HG03571 (cell line): ENCODE data around the gene MIOX.
"Not testable (repeated sequence)": the region's sequence is repeated elsewhere in the genome, so short reads cannot be mapped to it uniquely, and the experiment has no call there.

Experiments used
- ATAC-seq: cut with Tn5 transposase; IDR thresholded peaks from one replicate; pipeline ENCODE4 v1.9.1; 2021; ENCODE audit not compliant: unreplicated experiment

The MIOX gene

DNA sequence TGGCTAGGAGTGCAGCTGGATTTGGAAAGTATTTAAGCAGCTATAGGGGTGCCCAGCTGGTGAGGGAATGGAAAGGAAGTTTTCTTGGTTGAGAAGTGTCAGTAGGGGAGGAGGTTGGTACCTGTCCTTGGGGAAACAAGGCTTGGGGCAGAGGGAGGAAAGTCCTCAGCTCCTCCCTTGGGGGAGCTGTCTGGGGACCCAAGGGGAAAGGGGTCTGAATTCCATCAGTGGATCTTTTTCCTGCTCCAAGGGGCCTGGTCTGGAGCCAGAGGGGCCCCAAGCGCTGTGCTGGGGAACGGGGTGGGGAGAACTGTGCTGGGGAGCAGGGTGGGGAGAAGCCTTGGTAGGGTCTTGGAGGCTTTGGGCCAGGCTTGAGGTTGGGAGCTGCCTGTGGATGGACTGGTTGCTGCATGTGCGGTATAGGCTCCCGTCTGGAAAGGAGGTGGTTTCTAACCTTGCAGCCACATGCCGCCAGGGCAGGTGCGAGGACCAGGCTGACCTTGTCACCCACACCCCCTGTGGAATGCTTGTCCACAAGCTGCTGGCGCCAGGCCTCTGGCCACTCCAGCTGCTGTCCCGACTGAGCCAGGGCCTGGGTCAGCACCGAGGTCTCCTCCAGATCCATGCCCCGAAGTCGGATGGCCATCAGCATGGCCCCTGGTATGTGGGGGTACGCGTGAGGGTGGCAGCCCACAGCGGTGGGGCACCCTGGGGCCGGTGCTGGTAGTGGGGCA lies 42.2 kb downstream of the MIOX start:
- ATAC-seq = no peak

DNA sequence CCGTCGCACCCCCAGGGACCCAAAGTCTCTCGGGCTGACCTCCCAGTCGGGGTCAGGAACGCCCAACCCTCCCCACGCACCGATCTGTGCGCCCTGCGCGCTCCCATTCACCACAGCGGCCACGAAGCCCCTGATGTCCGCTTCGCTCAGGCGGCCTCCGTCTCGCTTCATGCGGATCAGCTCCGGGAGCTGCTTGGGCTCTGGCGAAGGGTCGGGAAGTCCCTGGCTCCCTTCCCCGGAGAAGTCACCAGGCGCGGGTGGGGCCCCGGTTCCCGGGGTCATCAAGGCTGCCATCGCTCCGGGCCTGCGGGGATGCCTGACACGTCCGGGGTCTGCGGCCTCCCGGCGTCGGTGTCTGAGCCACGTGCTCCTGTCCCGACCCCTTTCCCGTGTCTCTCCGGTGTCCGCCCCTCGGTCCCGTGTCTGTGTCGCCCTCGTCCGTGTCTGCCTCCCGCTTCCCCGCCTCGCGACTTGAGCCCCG lies 42.8 kb downstream of the MIOX start:
- ATAC-seq = no peak

DNA sequence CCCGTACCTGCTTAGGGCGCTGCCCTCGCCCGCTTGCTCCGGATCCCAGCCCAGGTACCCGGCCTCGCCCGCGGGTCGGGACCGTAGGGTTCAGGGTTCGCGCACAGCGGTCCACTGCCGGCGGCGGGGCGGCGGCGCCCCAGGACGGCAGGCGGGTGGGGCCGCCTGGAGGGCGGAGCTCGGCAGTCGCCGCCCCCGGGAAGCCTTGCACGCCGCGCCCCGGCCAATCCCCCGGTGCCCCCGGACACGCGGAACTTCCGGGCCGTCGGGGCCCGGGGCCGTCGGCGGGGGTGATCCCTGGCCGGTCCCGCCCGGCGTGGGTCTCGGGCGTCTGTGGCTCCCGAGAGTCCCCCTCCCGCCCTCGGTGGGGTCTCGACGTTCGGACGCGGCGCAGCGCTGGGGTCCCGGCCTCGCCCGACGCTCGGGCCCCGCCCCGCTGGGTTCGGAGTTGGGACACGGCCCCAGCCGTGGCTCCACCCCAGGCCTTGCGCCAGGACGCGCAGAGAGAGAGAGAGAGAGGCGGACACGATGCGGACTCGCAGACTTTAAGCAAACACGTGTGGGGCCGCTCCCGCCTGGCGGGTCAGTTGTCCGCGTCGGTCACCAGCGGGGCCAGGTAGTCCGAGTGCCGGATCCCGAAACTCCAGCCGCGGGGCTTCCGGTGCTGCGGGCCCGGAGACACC lies 43.4 kb downstream of the MIOX start, which contains the start of gene TYMP:
Gene TYMP (minus strand): TSS at position 116 of the 683 bp plus-strand sequence. CDS start 303 bp downstream, outside the sequence.
- ATAC-seq = no peak

GRCh38 chr22:50530580-50530876 lies 43.9 kb downstream of the MIOX start:
- no peak for ATAC-seq

DNA sequence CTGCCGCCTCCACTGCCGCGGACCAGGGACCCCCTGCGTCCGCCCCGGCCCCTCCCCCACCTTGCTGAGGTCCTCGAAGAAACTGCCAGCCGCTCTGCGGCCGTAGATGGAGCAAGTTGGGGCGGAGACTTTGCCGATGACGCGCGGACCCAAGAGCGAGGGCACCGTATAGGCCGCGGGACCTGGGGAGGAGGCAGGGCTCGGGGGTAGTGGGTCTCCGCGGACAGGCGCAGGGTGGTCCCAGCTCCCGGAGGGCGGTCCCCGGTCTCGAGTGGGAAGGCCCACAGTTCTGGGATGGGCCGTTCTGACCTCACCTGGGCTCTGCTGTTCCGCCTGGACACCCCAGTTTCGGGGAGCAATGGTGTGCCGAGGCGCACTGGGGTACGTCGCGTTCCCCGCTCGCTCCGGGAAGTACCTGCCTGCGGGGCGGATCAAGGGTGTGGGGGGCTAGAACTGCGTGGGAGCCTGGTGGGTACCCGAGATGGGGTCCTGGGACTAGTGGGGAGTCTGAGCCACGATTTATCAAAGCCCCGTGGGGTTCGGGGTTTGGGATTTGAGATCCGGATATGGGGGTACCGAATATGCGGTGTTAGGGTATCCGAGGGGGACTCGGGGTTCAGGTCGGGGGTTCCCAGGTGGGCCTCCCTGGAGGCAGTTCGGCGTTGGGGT lies 44.4 kb downstream of the MIOX start:
- ATAC-seq = peak; percentile 26

DNA sequence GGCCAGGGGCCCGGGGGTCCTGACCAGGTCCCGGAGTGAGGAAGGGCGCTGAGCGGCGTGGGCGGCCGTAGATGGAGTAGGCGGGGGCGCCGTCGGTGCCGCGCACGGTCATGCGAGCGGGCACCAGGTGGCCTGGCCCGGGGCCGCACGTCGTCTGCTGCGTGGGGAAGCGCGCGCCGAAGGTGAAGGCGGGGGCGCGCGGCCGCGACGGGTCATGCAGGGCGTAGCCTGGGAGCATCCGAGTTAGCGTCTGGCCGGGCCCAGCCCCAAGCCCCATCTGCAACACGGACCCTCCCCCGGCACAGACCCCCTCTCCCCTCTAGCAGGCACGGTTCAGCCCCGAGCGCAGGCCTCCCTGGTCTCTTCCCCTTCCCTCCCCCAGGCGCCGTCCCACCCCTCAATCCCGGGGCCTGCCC lies 44.9 kb downstream of the MIOX start:
- no peak for ATAC-seq

DNA sequence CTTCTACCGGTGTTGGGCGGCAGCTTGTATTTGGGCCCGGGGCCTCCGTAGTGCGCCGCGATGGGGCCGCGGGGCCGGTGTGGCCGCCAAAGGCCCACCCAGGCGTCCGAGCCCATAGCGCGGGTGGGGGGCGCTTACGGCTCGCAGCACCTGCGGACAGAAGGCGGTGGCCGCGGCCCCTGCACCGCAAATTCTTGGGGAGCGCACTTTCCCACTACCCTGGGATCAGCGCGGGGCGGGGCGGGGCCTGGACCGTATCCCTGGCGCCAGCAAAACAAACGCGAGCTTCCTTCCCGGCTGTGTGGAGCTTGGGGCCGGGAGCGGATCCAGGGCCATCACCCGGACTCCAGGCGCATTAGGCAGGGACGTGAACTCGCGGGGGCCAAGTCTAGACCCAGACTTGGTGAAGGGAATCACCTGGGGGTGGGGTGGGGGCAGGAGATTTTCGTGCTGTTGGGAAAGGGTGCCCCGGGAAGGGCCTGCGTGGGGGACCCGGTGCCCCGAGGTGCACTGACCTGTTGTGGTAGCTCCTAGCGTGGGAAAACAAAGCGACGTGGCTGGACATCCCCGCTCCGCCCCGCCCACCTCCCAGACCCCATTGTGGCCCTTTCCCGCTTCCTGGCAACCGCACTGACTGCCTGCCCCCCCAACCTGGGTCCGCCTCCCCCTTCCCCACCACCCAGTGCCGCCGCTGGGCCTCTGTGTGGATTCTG lies 45.5 kb downstream of the MIOX start:
- ATAC-seq = no peak

- ATAC-seq = no peak
Measured at GRCh38 chr22:50532824-50533796, 46.5 kb downstream of the MIOX start.

- ATAC-seq = not testable (repeated sequence)
Measured at GRCh38 chr22:50533856-50534711, 47.4 kb downstream of the MIOX start.

DNA sequence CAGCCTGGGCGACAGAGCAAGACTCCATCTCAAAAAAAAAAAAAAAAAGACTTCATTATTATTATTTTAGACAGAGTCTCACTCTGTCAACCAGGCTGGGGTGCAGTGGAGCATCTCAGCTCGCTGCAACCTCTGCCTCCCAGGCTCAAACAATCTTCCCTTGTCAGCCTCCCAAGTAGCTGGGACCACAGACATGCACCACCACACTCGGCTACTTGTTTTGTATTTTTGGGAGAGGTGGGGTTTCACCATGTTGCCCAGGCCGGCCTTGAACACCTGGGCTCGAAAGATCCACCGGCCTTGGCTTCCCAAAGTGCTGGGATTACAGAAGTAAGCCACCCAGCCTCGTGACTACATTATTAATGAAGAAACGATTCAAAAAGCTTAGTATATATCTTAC lies 48.5 kb downstream of the MIOX start:
- no peak for ATAC-seq

GRCh38 chr22:50536226-50536625 lies 49.6 kb downstream of the MIOX start:
- ATAC-seq = no peak

GRCh38 chr22:50537765-50538164 lies 51.1 kb downstream of the MIOX start:
- ATAC-seq = no peak
